ENCODE results near the gene SYK.
A peak's percentile ranks its signal among the peaks of the same experiment; 100 is the strongest.
"Not testable (repeated sequence)": the region's sequence is repeated elsewhere in the genome, so short reads cannot be mapped to it uniquely, and the experiment has no call there.

The SYK gene

GRCh38 chr9:90882991-90883600 lies 81.5 kb downstream of the SYK start:
- DNase-seq = no peak

GRCh38 chr9:90883661-90884060 lies 82.0 kb downstream of the SYK start:
- DNase-seq = no peak

- no peak for DNase-seq
These were observed 82.6 kb downstream of the SYK start for GRCh38 chr9:90884178-90884577.

GRCh38 chr9:90886868-90887267 lies 85.2 kb downstream of the SYK start:
- not testable (repeated sequence) for DNase-seq

GRCh38 chr9:90888941-90889340 lies 87.3 kb downstream of the SYK start:
- no peak for DNase-seq

- DNase-seq = no peak
These were observed 88.7 kb downstream of the SYK start for GRCh38 chr9:90890146-90890810.

- peak; percentile 69 for DNase-seq
These were observed 89.9 kb downstream of the SYK start for GRCh38 chr9:90891308-90892040.

- no peak for DNase-seq
These were observed 91.3 kb downstream of the SYK start for GRCh38 chr9:90892918-90893317.

- no peak for DNase-seq
These were observed 92.1 kb downstream of the SYK start for GRCh38 chr9:90893706-90894105.

- no peak for DNase-seq
These were observed 93.5 kb downstream of the SYK start for GRCh38 chr9:90894986-90895687.

GRCh38 chr9:90895786-90896185 lies 94.2 kb downstream of the SYK start:
- no peak for DNase-seq

- DNase-seq = no peak
These were observed 94.6 kb downstream of the SYK start for GRCh38 chr9:90896231-90896630.

- no peak for DNase-seq
These were observed 96.6 kb downstream of the SYK start for GRCh38 chr9:90898228-90898627.

GRCh38 chr9:90899287-90899686 lies 97.7 kb downstream of the SYK start:
- no peak for DNase-seq

- DNase-seq = no peak
These were observed 98.5 kb downstream of the SYK start for GRCh38 chr9:90900130-90900529.

- no peak for DNase-seq
These were observed 100.3 kb downstream of the SYK start for GRCh38 chr9:90901933-90902332.

- no peak for DNase-seq
These were observed 102.3 kb downstream of the SYK start for GRCh38 chr9:90903766-90904424.

GRCh38 chr9:90904706-90905478 lies 103.3 kb downstream of the SYK start:
- peak; percentile 47 for DNase-seq

GRCh38 chr9:90905822-90906221 lies 104.2 kb downstream of the SYK start:
- no peak for DNase-seq

- no peak for DNase-seq
These were observed 104.9 kb downstream of the SYK start for GRCh38 chr9:90906316-90907055.

GRCh38 chr9:90907056-90907445 lies 105.4 kb downstream of the SYK start:
- DNase-seq = no peak

- no peak for DNase-seq
These were observed 106.2 kb downstream of the SYK start for GRCh38 chr9:90907790-90908189.
